Measurements from ENCODE around the gene GRHL1.

GRCh38 chr2:9974343-9974742, 22.9 kb downstream of the GRHL1 start:
- TF ChIP-seq CTCF (IDR thresholded peaks at IDR 0.05) (no peak), POLR2A (IDR thresholded peaks at IDR 0.05) (no peak)
